HS-27A (cell line): ENCODE measurements around the gene RFX2.

Experiments used
- DNase-seq: peaks from one replicate; pipeline ENCODE4 v3.0.0-alpha.2; 2012; ENCODE audit warnings: low read depth, missing footprints

Gene RFX2

DNA sequence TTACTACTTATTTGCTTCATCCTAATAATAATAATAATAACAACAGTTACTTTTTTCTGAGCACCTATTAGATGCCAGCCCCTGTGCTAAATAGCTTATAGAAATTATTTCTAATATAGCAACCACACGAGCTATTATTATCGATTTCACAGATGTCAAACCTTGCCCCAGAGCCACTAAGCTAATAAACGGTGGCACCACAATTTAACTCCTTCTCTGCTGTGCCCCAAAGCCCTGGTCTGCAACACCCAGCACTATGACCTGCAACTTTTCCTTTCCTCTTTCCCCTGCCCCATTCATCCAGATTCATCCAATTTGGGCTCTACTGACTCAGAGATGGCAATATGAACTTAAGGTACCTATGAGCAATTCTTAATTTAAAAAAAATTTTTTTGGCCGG is 6.4 kb downstream of the RFX2 start:
- no peak for DNase-seq

DNA sequence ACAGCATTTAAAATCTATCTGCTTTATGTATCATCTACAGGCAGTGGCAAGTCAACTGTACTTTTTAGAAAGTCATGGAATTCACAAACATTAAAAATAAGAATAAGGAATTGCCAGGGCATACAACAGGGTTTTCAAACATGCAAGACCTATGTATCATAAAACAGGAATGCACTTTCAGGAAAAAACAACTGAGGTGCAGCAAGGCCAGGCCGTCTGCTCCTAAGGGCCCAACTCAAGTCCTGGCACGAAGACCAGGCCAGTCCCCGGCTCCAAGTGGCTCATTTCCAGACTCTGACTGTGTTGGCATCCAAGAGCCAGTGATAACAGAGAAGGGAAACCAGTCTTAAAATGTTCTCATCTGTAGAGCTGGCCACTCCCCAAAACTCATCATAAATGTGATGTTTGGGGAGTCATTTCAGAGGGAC is 7.1 kb downstream of the RFX2 start:
- DNase-seq = peak; percentile 84

DNA sequence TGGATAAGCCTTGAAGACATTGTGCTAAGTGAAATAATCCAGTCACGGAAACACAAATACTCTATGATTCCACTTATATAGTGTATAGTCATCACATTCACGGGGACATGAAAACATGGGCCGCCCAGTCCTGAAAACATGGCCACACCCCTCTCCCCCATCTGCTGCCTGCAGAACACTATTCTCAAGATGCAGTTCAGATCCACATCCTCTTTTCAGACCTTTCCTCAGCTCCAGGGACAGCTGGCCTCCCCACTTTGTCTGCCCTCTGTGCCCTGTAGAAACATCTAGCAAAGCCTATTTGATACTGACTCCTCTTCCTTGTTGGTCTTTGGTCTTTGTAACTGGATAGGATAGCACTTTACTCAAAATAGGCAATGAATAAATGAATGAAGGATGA is 8.3 kb downstream of the RFX2 start:
- no peak for DNase-seq

DNA sequence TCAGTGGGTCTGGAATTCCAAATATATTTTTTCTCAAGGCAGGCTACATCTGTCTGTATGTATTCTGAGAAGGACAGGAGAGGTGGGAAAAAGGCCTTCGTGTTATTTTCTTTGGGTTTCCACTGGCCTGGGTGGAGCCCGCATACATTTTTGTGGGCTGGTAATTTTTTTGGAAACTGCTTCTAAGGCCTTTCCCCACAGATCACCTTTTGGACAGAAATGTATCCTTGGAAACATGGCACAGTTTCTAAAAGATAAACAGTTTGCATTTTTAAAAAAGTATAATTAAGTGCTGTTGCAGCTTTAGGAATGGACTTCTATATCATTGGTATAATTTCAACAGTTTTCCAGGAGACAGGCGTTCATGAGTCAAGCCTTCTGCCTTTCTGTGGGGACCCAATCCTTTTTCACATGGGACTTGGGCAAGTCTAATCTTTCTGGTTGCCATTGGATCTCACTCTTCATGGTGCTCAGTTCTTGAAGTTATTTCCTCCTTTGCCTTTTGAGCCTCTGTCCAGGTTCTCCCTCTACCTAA is 8.9 kb downstream of the RFX2 start:
- DNase-seq = no peak

DNA sequence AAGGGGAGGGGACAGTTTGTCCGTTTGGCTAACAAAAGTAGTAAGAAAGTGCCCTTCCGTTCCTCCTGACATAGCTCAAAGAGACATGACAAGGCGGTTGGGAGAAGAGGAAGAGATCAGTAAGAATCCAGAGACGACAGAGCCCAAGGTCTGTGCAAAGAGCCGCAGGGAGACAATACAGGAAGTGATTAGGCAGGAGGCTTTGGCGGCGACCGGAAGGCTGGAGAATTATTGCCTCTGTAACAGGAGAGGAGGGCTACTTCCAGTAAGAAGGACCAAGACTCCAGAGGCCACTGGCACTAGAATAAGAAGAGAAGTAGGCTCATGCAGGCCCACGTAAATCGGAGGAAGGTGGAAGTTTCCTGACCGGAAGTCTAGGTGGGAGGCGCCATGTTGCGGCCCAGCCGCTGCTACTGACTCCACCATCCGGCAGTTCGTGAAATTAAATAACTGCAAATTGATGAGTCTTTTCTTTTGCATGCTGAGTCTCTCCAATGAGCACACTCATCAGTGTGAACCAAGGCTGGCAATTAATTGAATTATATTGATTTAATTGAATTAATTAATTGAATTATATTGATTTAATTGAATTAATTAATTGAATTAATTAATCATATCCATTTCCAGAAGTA is 9.9 kb downstream of the RFX2 start:
- no peak for DNase-seq

DNA sequence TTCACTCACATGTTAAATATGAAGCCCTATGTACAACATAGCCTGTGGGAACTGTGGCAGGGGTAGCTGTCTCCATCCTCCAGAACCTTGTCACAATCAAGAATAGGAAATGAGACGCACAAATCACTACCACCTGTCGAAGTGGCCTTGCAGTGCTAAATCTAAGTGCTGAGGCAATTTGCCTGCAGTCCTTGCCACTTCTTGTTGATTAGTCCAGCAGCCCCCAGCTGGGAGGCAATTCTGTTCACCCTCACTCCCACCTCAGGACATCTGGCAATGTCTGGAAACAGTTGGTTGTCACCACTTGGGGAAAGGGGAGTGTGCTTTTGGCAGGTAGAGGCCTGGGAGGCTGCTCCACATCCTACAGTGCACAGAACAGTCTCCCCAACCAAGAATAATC is 10.7 kb downstream of the RFX2 start:
- DNase-seq = no peak

DNA sequence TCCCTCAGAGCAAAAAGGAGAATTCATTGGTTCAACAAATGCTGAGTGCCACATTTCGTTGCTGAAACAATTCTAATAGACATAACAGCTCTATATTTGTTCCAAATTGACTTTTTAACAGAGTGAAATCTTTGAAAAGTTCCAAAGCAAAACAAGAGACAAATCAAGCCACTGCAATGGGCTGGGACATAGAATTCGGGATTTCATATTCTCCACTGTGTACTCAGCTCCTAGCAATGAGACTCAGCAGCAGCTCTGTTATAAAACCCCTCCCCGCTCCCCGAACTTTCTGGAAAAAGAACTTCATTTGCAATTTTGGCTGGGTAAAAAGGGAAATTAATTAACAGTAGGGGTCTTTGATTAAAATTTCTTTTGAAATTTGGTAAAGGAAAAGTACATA is 11.3 kb downstream of the RFX2 start:
- no peak for DNase-seq

DNA sequence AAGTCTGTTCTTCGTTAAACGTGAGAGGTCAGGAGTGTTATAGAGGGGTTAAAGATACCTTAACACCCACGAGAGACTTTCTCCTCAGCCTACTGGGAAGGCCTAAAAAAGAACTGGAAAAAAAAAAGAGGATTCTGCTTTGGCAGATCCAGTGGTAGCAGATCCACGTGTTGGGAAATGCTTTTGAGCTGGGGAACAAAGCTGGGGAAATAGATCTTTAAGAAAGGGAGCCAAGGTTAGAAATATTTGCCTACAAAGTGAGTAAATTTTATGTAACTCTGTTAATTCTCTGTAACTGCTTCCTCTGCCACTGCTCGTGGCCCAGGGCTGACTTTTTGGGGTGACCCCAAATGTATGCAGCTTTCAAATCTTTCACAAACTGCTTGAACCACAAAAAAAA is 11.7 kb downstream of the RFX2 start:
- DNase-seq = no peak

GRCh38 chr19:6097911-6098310 is 12.4 kb downstream of the RFX2 start:
- DNase-seq = no peak

GRCh38 chr19:6095760-6096159 is 14.5 kb downstream of the RFX2 start:
- no peak for DNase-seq

GRCh38 chr19:6092329-6093286 is 17.7 kb downstream of the RFX2 start:
- DNase-seq = no peak

DNA sequence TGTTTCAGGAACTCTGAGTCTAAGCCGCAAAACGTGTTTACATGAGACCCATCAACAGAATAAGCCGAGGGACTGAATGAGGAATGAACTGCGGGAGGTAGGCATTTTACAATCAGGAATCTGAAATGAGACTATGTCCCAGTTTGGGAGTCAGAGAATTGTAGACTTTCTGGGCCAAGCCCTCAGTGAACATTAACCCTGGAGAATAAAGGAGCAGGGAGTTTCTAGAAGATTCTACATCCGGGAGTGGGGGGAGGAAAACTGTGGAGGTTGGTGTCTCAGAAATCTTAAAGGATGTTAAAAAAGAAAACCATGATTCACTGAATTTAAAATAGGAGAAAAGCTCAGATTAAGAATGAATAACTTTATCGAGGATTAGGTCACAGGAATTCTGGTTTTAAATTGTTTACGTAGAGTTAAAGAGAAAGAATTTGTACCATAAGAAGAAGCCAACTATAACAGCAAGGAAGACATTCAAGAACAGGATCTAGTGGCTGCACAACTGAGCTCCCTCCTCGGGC is 18.5 kb downstream of the RFX2 start:
- no peak for DNase-seq

DNA sequence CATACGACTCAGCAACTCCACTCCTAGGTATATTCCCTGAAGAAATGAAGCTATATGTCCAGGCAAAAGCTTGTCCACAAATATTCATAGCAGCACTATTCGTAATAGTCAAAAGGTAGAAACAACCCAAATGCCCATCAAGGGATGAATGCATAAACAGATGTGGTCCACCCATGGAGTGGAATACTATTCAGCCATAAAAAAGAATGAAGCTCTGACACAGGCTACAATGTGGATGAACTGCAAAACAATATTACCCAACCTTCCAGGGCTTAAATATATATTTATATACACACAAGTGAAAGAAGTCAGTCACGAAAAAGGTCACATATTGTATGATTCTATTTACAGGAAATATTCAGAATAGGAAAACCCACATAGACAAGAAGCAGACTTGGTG is 19.7 kb downstream of the RFX2 start:
- no peak for DNase-seq

DNA sequence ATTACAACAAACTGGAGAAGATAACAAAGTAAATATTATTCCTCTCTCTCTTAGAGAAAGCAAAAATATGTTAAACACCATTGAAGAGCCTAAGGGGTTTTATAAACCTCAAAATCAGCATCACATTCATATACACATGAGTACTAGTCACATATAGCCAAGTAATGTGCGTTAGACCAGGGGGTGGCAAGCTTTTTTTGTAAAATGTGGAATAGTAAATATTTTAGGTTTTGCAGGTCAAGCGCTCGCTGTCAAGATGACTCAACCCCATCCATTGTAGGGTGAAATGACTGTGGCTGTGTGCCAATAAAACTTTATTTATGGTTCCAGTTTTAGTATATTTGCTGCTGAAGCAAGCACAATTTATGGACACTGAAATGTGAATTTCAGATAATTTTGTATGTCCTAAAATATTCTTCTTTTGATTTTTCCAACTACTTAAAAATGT is 21.7 kb downstream of the RFX2 start:
- DNase-seq = no peak

DNA sequence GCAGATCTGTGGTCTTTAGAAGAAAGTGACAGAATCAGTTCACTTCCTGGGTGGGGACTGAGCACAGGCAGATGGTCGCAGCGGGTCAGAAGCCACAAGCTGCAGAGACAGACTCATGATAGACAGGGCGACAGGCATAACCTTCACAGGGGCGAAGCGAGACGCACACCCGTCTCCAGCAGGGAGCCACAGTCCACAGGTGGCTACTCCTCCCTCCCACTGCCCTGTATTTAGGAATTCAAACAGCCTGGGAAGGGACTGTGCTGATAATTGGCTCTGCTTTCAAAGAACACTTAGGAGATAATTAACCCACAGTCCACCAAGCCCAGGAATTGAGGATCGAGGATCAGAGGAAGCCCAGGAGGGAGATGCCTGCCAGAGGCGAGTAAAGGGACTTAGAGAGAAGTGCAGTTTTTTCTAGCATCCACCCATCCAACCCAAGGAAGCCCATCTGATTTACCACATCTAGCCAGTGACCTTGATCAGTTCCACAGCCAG is 23.2 kb downstream of the RFX2 start:
- DNase-seq = no peak

GRCh38 chr19:6086068-6086788 is 24.1 kb downstream of the RFX2 start:
- no peak for DNase-seq

DNA sequence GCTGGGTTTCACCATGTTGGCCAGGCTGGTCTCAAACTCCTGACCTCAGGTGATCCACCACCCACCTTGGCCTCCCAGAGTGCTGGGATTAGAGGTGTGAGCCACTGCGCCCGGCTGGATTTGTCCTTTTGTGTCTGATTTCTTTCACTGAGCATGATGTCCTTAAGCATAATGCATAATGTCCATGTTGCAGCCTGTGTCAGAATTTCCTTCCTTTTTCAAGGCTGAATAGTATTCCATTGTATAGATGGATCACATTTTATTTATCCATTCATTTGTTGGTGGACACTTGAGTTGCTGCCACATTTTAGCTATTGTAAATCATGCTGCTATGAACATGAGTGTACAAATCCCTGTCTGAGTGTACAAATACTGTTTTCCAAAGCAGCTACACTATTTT is 25.5 kb downstream of the RFX2 start:
- no peak for DNase-seq

DNA sequence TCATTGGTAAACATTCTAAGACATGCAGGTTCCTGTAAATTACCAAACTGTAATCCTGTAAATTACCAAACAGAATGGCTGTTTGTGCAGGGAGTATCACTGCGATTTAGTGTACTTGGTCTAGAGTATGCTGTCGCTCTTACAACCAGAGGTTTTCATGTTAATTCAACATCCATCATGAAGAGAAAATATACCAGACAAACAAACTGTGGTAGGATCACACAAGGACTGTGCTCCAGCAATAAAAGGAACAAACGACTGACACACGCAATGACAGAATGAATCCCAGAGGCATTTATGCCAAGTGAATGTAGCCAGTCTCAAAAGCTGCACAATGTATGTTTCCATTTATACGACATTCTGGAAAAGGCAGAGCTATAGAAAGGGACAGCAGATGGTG is 31.2 kb downstream of the RFX2 start:
- DNase-seq = no peak

DNA sequence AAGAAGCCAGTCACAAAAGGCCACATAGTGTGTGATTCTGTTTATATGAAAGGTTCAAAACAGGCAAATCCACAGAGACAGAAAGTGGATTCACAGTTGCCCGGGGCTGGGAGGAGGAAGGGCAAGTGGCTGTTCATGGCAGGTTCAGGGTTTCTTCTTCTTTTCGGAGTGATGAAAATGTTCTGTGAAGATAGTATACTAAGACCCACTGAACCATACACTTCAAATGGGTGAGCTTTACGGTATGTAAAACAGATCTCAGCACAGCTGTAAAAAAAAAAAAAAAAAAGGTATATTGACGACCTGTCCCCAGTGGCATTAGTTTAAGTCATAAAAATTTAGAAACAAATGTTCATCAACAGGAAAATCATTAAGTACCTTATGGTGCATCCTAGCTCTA is 32.2 kb downstream of the RFX2 start:
- DNase-seq = no peak

GRCh38 chr19:6076675-6077463 is 33.4 kb downstream of the RFX2 start:
- peak; percentile 77 for DNase-seq

DNA sequence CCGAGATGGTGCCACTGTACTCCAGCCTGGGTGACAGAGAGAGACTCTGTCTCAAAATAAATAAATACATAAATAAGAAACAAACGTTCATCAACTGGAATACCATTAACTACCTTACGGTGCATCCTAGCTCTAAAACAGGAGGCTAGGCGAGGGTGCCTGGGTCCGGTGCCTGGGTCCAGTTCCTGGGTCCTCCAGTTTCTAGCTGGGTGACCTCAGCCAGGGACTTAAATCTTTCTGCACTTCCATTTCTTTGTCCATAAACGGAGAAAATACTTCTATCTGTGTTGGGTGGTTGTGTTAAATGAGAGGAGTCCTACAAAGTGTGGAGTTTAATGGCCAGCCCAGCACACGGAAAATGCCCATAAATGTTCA is 34.0 kb downstream of the RFX2 start:
- DNase-seq = no peak
